ENCODE data around the gene HORMAD2.
"Not testable (repeated sequence)": the region's sequence is repeated elsewhere in the genome, so short reads cannot be mapped to it uniquely, and the experiment has no call there.

HORMAD2 gene

GRCh38 chr22:30089655-30089974 is 9.4 kb downstream of the HORMAD2 start:
- DNase-seq: no peak
- intact Hi-C loops (cut with DNase I): loop anchor here (10.0 kb wide), 2 partner anchors 405 to 455 kb away; no protein-coding TSS in a partner anchor

DNA sequence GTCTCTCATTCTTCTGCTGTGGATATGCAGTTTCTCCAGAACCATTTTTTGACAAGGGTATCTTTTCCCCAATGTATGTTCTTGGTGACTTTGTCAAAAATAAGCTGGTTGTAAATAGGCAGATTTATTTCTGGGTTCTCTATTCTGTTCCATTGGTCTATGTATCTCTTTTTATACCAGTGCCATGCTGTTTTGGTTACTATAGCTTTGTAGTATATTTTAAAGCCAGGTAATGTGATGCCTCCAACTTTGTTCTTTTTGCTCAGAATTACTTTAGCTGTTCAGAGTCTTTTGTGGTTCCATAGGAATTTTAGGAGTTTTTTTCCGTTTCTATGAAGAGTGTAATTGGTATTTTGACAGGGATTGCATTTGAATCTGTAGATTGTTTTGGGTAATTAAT is 12.4 kb downstream of the HORMAD2 start:
- intact Hi-C loops (cut with DNase I): no loop called here
- no peak for DNase-seq

GRCh38 chr22:30094804-30095203 is 14.5 kb downstream of the HORMAD2 start:
- intact Hi-C loops (cut with DNase I): no loop called here
- DNase-seq: no peak

DNA sequence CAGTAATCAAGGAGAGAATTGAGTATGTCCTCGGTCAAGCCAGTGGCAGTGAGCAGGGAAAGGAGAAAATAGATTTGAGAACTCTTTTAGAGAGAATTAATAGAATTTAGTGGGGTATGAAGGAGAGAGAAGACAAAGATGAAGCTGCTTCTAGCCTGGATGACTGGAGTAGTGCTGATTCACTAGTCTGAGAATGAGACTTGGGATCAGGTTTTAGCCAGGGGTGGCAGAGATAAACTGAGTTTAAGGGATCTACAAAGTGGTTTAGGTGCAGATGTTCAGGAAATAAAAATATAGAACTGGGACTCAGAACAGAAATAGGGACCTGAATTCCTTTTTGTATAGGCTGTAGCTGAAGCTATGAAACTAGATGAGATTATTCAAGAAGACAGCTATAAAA is 17.6 kb downstream of the HORMAD2 start:
- no peak for DNase-seq
- intact Hi-C loops (cut with DNase I): no loop called here

GRCh38 chr22:30100770-30101169 is 20.5 kb downstream of the HORMAD2 start:
- intact Hi-C loops (cut with DNase I); DNase-seq: not testable (repeated sequence)

DNA sequence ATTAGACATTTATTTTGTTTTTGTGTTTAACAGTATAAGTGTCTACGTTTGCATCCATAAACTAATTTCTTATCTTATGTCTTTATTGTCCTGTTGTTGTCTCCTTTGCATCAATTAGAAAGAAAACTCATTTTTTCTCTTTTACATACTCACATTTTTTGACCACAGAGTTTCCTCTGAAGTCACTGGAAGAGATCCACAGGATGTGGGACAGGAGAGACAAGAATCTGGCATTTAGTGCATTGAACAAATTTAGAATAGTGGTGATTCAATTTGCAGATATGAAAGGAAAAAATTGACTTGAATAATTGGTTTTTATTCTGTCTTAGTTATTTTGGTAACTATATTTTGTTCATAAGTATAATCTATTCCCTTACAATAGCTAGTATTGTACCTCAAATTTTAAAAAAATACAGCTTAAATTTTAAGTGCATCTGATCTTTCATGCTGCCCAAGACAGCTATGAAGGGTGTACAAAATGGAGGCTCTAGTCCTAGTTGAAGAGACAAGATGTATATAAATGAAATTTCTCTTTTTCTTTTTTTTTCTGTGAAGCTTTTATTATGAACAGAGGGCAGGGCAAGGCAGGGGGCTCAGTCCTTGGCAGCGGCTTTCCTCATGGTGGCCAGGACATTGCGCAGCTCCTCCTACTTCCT is 24.4 kb downstream of the HORMAD2 start:
- intact Hi-C loops (cut with DNase I): loop anchor here (5.0 kb wide), 1 partner anchor 148 kb away; no protein-coding TSS in a partner anchor
- DNase-seq: no peak

GRCh38 chr22:30105483-30105882 is 25.2 kb downstream of the HORMAD2 start:
- no peak for DNase-seq
- intact Hi-C loops (cut with DNase I): loop anchor here (5.0 kb wide), 1 partner anchor 147 kb away; no protein-coding TSS in a partner anchor

- intact Hi-C loops (cut with DNase I): no loop called here
- peak in 1 of 42 donors; percentile 38 for DNase-seq
These were observed 33.2 kb downstream of the HORMAD2 start for GRCh38 chr22:30113494-30113893.

GRCh38 chr22:30114361-30114760 is 34.1 kb downstream of the HORMAD2 start:
- no peak for DNase-seq
- intact Hi-C loops (cut with DNase I): no loop called here

DNA sequence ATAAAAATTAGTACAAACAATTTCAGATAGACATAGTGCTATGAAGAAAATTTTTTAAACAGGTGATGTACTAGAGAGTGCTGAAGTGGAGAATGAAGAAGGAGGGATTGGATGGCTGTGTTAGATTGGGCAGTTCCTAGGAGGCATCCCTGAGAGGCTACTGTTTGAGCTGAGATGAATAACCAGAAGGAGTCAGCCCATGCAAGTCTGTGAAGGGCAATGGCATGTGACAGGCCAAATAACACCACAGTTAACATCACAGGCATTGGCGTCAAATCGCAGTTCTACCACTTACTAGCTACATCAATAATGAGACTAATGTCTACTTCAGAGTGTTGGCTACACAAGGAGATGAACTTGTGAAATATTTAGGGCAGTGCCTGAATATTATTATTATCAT is 35.4 kb downstream of the HORMAD2 start:
- intact Hi-C loops (cut with DNase I): no loop called here
- no peak for DNase-seq

GRCh38 chr22:30116362-30117117 is 36.3 kb downstream of the HORMAD2 start:
- DNase-seq: no peak
- intact Hi-C loops (cut with DNase I): no loop called here

GRCh38 chr22:30117256-30117655 is 37.0 kb downstream of the HORMAD2 start:
- intact Hi-C loops (cut with DNase I): no loop called here
- no peak for DNase-seq

GRCh38 chr22:30118291-30118690 is 38.0 kb downstream of the HORMAD2 start:
- intact Hi-C loops (cut with DNase I): no loop called here
- DNase-seq: no peak

DNA sequence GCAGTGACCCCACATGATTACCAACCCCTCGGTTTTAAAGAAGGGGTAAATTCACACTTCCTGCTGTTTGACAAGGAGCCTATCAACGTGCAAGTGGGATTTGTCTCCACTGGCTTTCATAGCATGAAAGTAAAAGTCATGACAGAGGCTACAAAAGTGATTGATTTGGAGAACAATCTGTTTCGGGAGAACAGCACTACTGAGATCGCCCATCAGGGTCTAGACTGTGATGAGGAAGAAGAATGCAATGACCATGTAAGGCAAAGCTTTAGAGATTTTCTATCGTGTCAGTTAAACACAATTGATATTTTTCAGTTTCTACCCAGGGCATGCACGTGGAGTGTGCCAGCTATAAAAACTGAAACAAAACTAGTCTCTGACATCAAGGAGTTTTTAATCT is 41.7 kb downstream of the HORMAD2 start:
- intact Hi-C loops (cut with DNase I): no loop called here

DNA sequence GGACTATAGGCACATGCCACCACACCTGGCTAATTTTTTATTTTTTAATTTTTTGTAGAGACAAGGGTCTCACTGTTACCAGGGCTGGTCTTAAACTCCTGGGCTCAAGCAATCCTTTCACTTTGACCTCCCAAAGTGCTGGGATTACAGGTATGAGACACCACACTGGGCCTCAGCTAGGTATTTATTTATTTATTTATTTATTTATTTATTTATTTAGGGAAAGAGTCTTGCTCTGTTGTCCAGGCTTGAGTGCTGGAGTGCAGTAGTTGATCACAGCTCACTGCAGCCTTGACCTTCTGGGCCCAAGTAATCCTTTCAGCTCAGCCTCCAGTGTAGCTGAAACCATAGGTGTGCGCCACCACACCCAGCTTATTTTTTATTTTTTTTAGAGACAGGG is 43.2 kb downstream of the HORMAD2 start:
- DNase-seq: no peak
- intact Hi-C loops (cut with DNase I): no loop called here

More for the DNA sequence above, 41.7 kb downstream of the HORMAD2 start:
- DNase-seq: no peak

- no peak for DNase-seq
- intact Hi-C loops (cut with DNase I): no loop called here
These were observed 47.5 kb downstream of the HORMAD2 start for GRCh38 chr22:30127749-30128166.

GRCh38 chr22:30128511-30128910 is 48.2 kb downstream of the HORMAD2 start:
- intact Hi-C loops (cut with DNase I): no loop called here

GRCh38 chr22:30129636-30130035 is 49.4 kb downstream of the HORMAD2 start:
- intact Hi-C loops (cut with DNase I): no loop called here
- no peak for DNase-seq

More at GRCh38 chr22:30128511-30128910, 48.2 kb downstream of the HORMAD2 start:
- DNase-seq: peak in 14 of 42 donors; percentile 7 to 59 (median 23)

- intact Hi-C loops (cut with DNase I): no loop called here
- DNase-seq: no peak
These were observed 52.2 kb downstream of the HORMAD2 start for GRCh38 chr22:30132290-30132996.

DNA sequence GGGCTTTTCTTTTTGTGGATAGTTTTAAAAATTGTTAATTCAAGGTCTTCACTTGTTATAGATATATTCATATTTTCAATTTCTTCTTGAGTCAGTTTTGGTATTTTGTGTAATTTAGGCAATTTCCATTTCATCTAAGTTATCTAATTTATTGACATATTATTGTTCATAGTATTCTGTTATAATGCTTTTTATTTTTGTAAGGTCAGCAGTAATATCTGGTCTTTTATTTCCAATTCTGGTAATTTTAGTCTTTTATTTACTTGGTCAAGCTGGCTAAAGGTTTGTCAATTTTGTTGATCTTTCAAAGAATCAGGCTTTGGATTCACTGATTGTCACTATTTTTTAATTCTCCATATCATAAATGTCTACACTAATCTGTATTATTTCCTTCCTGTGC is 60.1 kb downstream of the HORMAD2 start:
- DNase-seq: no peak
- intact Hi-C loops (cut with DNase I): no loop called here
